HepG2 (cell line): ENCODE results near the gene NOS1AP. TPM values are rescaled to one million over a fixed set of nuclear protein-coding genes. Genes with fewer than 3 reads are reported as not detected.
A peak's percentile ranks its signal among the peaks of the same experiment; 100 is the strongest.

Source experiments
- ATAC-seq: fragments of 200-7000 bp; cut with Tn5 transposase; 3 replicates; pipeline ENCODE4 v1.9.1; 2020; ENCODE audit warnings: mild to moderate bottlenecking, moderate library complexity
- BruUV-seq: library from RNA; stranded (reverse); fragments of 400-500 nt; replicated peaks from 2 replicates; lab custom pipeline; 2021; lab: Mats Ljungman, UMichigan
- CTCF ChIA-PET: fragments of 300-600 bp; formaldehyde crosslinking; extraction: SDS; loops from one replicate; lab custom pipeline; 2021; ENCODE audit warnings: low total read pairs, inconsistent platforms, low intra/inter-chr PET ratio; lab: Yijun Ruan, JAX
- POLR2A ChIA-PET: fragments of 350-600 bp; sonication (Branson Sonifier 250); formaldehyde crosslinking; loops from one replicate; lab custom pipeline; 2020; ENCODE audit warnings: antibody characterized with exemption, inconsistent platforms; lab: Yijun Ruan, JAX
- DNase-seq: peaks from one replicate; pipeline ENCODE4 v3.0.0-alpha.2; 2015; ENCODE audit warnings: low spot score
- FAIRE-seq: peaks from 3 replicates; lab custom pipeline; 2011; peaks lifted over from hg19 to GRCh38; lab: Jason Lieb, UNC
- H2AFZ ChIP-seq: one replicate; pipeline ENCODE4 v1.6.1; 2011; ENCODE audit warnings: low read length, inconsistent platforms
- H3K27ac ChIP-seq: fragments of 300-600 bp; 3 replicates; pipeline ENCODE4 v1.8.0; 2011; ENCODE audit warnings: mixed run types, mild to moderate bottlenecking, mixed read lengths, low read length, inconsistent platforms; ENCODE audit not compliant: insufficient read depth; ENCODE audit errors: extremely low read length
- H3K27me3 ChIP-seq, 2 experiments: fragments of 200-600 bp in 1 of 2; 2 replicates in 1 of 2; 3 replicates in 1 of 2; pipeline versions ENCODE4 v1.6.0 to v1.8.0; 2011; ENCODE audit warnings: low read length in 2 of 2, mild to moderate bottlenecking in 2 of 2, moderate library complexity in 2 of 2, inconsistent platforms in 1 of 2; ENCODE audit not compliant: insufficient read depth in 2 of 2, control insufficient read depth in 1 of 2
- H3K36me3 ChIP-seq, 2 experiments: fragments of 200-600 bp in 1 of 2; replicated peaks in 1 of 2; 2 replicates in 1 of 2; 3 replicates in 1 of 2; pipeline versions ENCODE4 v1.5.1 to v1.8.0; 2011; ENCODE audit warnings: low read length in 2 of 2, inconsistent platforms in 1 of 2; ENCODE audit not compliant: insufficient read depth in 2 of 2, control insufficient read depth in 1 of 2
- H3K4me1 ChIP-seq: 2 replicates; pipeline ENCODE4 v1.5.1; 2012; ENCODE audit warnings: low read length, inconsistent platforms; ENCODE audit not compliant: insufficient read depth
- H3K4me2 ChIP-seq: 2 replicates; pipeline ENCODE4 v1.6.0; 2011; ENCODE audit warnings: low read depth, low read length, inconsistent platforms
- H3K4me3 ChIP-seq, 3 experiments: fragments of 200-600 bp in 1 of 3; sonication (generic), shearing (Covaris generic) in 1 of 3; replicated peaks in 1 of 3; 2 replicates each; pipeline ENCODE4 v1.5.1; 2011 to 2016; ENCODE audit warnings: low read length in 3 of 3, inconsistent platforms in 2 of 3, low read depth in 2 of 3, mild to moderate bottlenecking in 2 of 3, control low read depth in 1 of 3, mixed read lengths in 1 of 3; ENCODE audit not compliant: insufficient read depth in 1 of 3
- H3K79me2 ChIP-seq: one replicate; pipeline ENCODE4 v1.6.1; 2011; ENCODE audit warnings: low read length, inconsistent platforms; ENCODE audit not compliant: insufficient read depth
- H3K9ac ChIP-seq: 2 replicates; pipeline ENCODE4 v1.6.0; 2011; ENCODE audit warnings: mild to moderate bottlenecking, low read depth, low read length, inconsistent platforms; ENCODE audit not compliant: insufficient read depth
- H3K9me3 ChIP-seq: 2 replicates; pipeline ENCODE4 v1.5.1; 2012; ENCODE audit warnings: mild to moderate bottlenecking, low read length
- H4K20me1 ChIP-seq: 2 replicates; pipeline ENCODE4 v1.6.0; 2011; ENCODE audit warnings: inconsistent platforms, mild to moderate bottlenecking, low read length, moderate library complexity; ENCODE audit not compliant: insufficient read depth
- FOSL2 ChIP-seq: sonication (generic); formaldehyde crosslinking; IDR thresholded peaks from 2 replicates; pipeline ENCODE4 v1.4.0; 2020; ENCODE audit warnings: missing genetic modification reagents
- KLF6 ChIP-seq: IDR thresholded peaks from 2 replicates; pipeline ENCODE4 v1.8.0; 2016; ENCODE audit warnings: missing biosample characterization, missing genetic modification reagents
- ZBTB14 ChIP-seq: sonication (generic); formaldehyde crosslinking; IDR thresholded peaks from 2 replicates; pipeline ENCODE4 v1.4.0; 2020; ENCODE audit warnings: missing genetic modification reagents
- WGBS: methylation state at CpG from one replicate; pipeline ENCODE4 v1.1.6; 2017; ENCODE audit warnings: low lambda C conversion rate; 5-methylcytosine and 5-hydroxymethylcytosine counted together
- in situ Hi-C: cut with HindIII; loops from 2 replicates; pipeline ENCODE4 v1.10.0; 2017; ENCODE audit warnings: low pct_unique_long_range_greater_than_20kb; ENCODE audit not compliant: extremely low pct_ligation_motif_present
- intact Hi-C: fragments of 100-400 bp; cut with micrococcal nuclease; formaldehyde crosslinking; loops from one replicate; pipeline ENCODE4 v1.10.0; 2022; ENCODE audit not compliant: unreplicated experiment
- polyA plus RNA-seq, 8 experiments: library from polyadenylated mRNA; depleted of rRNA in 3 of 8; stranded (reverse) in 7 of 8; unstranded in 1 of 8; fragments of >200 nt; fragmentation: Illumina TruSeq in 4 of 8; extraction: Trizol in 4 of 8; gene quantifications; 2 replicates each; pipeline versions ENCODE4 v1.2.1 to v1.2.3, GENCODE V29; 2011 to 2016; ENCODE audit warnings: low read depth in 4 of 8, missing spikeins in 1 of 8, mixed read lengths in 1 of 8; ENCODE audit not compliant: insufficient read depth in 1 of 8
- total RNA-seq, 5 experiments: library from RNA; depleted of rRNA; stranded (reverse); fragments of >200 nt; fragmentation: Illumina TruSeq; extraction: Trizol; gene quantifications; 2 replicates each; pipeline ENCODE4 v1.2.3, GENCODE V29; 2016; ENCODE audit warnings: low read depth in 1 of 5
- TF ChIP-seq, protein P1 (sequence below): sonication (generic); formaldehyde crosslinking; conservative IDR thresholded peaks from 2 replicates; pipeline ENCODE4 v1.4.0; 2020; ENCODE audit warnings: mild to moderate bottlenecking, missing genetic modification reagents, moderate library complexity
- TF ChIP-seq, protein P2 (sequence below): sonication (generic); formaldehyde crosslinking; IDR thresholded peaks from 2 replicates; pipeline ENCODE4 v1.5.1; 2020; ENCODE audit warnings: mild to moderate bottlenecking, missing genetic modification reagents, borderline replicate concordance
- TF ChIP-seq, protein P3 (sequence below), 2 experiments: sonication (generic) in 1 of 2; formaldehyde crosslinking in 1 of 2; IDR thresholded peaks; 2 replicates each; pipeline versions ENCODE4 v1.4.0 to v1.6.1; 2016 to 2020; ENCODE audit warnings: borderline replicate concordance in 1 of 2, low read depth in 1 of 2, mild to moderate bottlenecking in 1 of 2, missing genetic modification reagents in 1 of 2

NOS1AP gene
- total and polyA plus RNA-seq, 2 of the 13 experiments (the other 11 are each of a cell fraction or from before 2014, with no cell fraction given), result 2.0 to 3.3 TPM

- Histone ChIP-seq H3K36me3 (no peaks in the 10 kb centered on the region), H4K20me1 (0 out of 2 replicates have a peak, but pooled peaks cover 2% of the 10 kb centered on the region), H3K79me2 (peaks cover 9% of the 10 kb centered on the region), H2AFZ (no peak overlapping the region), H3K4me1 (peaks cover 33% of the 10 kb centered on the region), H3K27ac (no peak overlapping the region), H3K4me3 (no peak overlapping the region), H3K4me2 (no peak overlapping the region), H3K9me3 (no peaks in the 10 kb centered on the region), H3K27me3 (no peaks in the 10 kb centered on the region), H3K9ac (no peak overlapping the region)
- ChIA-PET POLR2A (no interaction called here), CTCF (no interaction called here)
- intact Hi-C loops, result no loop called here
- BruUV-seq, result no TSS peak
- 90% methylated on average over 6 of the region's 6 CpGs for WGBS
- no peak for DNase-seq
- in situ Hi-C loops, result no loop called here
- FAIRE-seq, result no peak
- TF ChIP-seq, protein P1, sequence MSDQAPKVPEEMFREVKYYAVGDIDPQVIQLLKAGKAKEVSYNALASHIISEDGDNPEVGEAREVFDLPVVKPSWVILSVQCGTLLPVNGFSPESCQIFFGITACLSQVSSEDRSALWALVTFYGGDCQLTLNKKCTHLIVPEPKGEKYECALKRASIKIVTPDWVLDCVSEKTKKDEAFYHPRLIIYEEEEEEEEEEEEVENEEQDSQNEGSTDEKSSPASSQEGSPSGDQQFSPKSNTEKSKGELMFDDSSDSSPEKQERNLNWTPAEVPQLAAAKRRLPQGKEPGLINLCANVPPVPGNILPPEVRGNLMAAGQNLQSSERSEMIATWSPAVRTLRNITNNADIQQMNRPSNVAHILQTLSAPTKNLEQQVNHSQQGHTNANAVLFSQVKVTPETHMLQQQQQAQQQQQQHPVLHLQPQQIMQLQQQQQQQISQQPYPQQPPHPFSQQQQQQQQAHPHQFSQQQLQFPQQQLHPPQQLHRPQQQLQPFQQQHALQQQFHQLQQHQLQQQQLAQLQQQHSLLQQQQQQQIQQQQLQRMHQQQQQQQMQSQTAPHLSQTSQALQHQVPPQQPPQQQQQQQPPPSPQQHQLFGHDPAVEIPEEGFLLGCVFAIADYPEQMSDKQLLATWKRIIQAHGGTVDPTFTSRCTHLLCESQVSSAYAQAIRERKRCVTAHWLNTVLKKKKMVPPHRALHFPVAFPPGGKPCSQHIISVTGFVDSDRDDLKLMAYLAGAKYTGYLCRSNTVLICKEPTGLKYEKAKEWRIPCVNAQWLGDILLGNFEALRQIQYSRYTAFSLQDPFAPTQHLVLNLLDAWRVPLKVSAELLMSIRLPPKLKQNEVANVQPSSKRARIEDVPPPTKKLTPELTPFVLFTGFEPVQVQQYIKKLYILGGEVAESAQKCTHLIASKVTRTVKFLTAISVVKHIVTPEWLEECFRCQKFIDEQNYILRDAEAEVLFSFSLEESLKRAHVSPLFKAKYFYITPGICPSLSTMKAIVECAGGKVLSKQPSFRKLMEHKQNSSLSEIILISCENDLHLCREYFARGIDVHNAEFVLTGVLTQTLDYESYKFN, result no peak
- TF ChIP-seq FOSL2 (CRISPR knock-in tag), result peak; percentile 65
- no peak for ATAC-seq
Observed at GRCh38 chr1:162177126-162177525, 107.6 kb downstream of the NOS1AP start.

GRCh38 chr1:162178432-162178831 is 108.9 kb downstream of the NOS1AP start:
- WGBS, result 96% methylated on average over 4 of the region's 4 CpGs
- Histone ChIP-seq H3K4me3 (no peak overlapping the region), H3K27me3 (no peaks in the 10 kb centered on the region), H4K20me1 (no peaks in the 10 kb centered on the region), H3K9ac (no peak overlapping the region), H3K27ac (no peak overlapping the region), H3K4me2 (no peak overlapping the region), H3K79me2 (peaks cover 9% of the 10 kb centered on the region), H3K4me1 (peaks cover 23% of the 10 kb centered on the region), H3K9me3 (no peaks in the 10 kb centered on the region), H2AFZ (no peak overlapping the region), H3K36me3 (no peaks in the 10 kb centered on the region)
- DNase-seq (no peak), FAIRE-seq (no peak), ATAC-seq (no peak)
- CTCF ChIA-PET, result no interaction called here
- in situ Hi-C loops (no loop called here), intact Hi-C loops (no loop called here)
- no TSS peak for BruUV-seq
- POLR2A ChIA-PET, result interaction anchor here (1.8 kb wide), 1 partner anchor 18 kb away, joined by 6 read pairs; no protein-coding TSS in a partner anchor
- TF ChIP-seq ZBTB14 (CRISPR knock-in tag) (no peak), KLF6 (no peak)
- TF ChIP-seq, protein P2, sequence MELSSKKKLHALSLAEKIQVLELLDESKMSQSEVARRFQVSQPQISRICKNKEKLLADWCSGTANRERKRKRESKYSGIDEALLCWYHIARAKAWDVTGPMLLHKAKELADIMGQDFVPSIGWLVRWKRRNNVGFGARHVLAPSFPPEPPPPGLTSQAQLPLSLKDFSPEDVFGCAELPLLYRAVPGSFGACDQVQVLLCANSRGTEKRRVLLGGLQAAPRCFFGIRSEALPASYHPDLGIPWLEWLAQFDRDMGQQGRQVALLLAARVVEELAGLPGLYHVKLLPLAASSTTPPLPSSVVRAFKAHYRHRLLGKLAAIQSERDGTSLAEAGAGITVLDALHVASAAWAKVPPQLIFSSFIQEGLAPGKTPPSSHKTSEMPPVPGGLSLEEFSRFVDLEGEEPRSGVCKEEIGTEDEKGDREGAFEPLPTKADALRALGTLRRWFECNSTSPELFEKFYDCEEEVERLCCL (CRISPR knock-in tag), result no peak
- TF ChIP-seq, protein P3, sequence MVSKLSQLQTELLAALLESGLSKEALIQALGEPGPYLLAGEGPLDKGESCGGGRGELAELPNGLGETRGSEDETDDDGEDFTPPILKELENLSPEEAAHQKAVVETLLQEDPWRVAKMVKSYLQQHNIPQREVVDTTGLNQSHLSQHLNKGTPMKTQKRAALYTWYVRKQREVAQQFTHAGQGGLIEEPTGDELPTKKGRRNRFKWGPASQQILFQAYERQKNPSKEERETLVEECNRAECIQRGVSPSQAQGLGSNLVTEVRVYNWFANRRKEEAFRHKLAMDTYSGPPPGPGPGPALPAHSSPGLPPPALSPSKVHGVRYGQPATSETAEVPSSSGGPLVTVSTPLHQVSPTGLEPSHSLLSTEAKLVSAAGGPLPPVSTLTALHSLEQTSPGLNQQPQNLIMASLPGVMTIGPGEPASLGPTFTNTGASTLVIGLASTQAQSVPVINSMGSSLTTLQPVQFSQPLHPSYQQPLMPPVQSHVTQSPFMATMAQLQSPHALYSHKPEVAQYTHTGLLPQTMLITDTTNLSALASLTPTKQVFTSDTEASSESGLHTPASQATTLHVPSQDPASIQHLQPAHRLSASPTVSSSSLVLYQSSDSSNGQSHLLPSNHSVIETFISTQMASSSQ (IDR thresholded peaks at IDR 0.05; ENCODE audit: low read depth), result no peak
- TF ChIP-seq, protein P3 (CRISPR knock-in tag; IDR thresholded peaks at IDR 0.05; ENCODE audit: borderline replicate concordance), result no peak
